HepG2 (cell line): ENCODE results near the gene CBX5. TPM values are rescaled to one million over a fixed set of nuclear protein-coding genes. Genes with fewer than 3 reads are reported as not detected.

Experiments
- EED ChIP-seq: sonication (generic); formaldehyde crosslinking; IDR thresholded peaks from 2 replicates; pipeline ENCODE4 v1.5.0; 2020; ENCODE audit warnings: mild to moderate bottlenecking, missing genetic modification reagents
- ETV5 ChIP-seq: IDR thresholded peaks from 2 replicates; pipeline ENCODE4 v1.6.1; 2018; ENCODE audit warnings: missing biosample characterization, missing genetic modification reagents, inconsistent platforms, borderline replicate concordance
- HNRNPLL ChIP-seq: fragments of 200-400 bp; formaldehyde crosslinking; IDR thresholded peaks from 2 replicates; pipeline ENCODE4 v1.6.1; 2017; ENCODE audit warnings: mild to moderate bottlenecking, low read depth, low read length; ENCODE audit not compliant: poor library complexity, severe bottlenecking
- PHF21A ChIP-seq: sonication (generic); formaldehyde crosslinking; IDR thresholded peaks from 2 replicates; pipeline ENCODE4 v1.5.0; 2020; ENCODE audit warnings: mild to moderate bottlenecking, missing genetic modification reagents
- TFDP1 ChIP-seq: IDR thresholded peaks from 2 replicates; pipeline ENCODE4 v1.6.1; 2016; ENCODE audit warnings: missing compliant biosample characterization, missing genetic modification reagents, borderline replicate concordance
- YY1 ChIP-seq: IDR thresholded peaks from 2 replicates; pipeline ENCODE4 v1.6.1; 2011; ENCODE audit warnings: low read length, low read depth, moderate library complexity, mild to moderate bottlenecking; ENCODE audit not compliant: insufficient read depth, insufficient replicate concordance
- ZMYM2 ChIP-seq: sonication (generic); formaldehyde crosslinking; IDR thresholded peaks from 2 replicates; pipeline ENCODE4 v1.8.0; 2022; ENCODE audit warnings: mild to moderate bottlenecking, missing genetic modification reagents
- ZNF264 ChIP-seq: sonication (generic); formaldehyde crosslinking; IDR thresholded peaks from 2 replicates; pipeline ENCODE4 v1.4.0; 2020; ENCODE audit warnings: missing genetic modification reagents
- ZNF512B ChIP-seq: sonication (generic); formaldehyde crosslinking; IDR thresholded peaks from 2 replicates; pipeline ENCODE4 v1.5.1; 2020; ENCODE audit warnings: missing genetic modification reagents, mild to moderate bottlenecking, borderline replicate concordance
- polyA plus RNA-seq, 8 experiments: library from polyadenylated mRNA; depleted of rRNA in 3 of 8; stranded (reverse) in 7 of 8; unstranded in 1 of 8; fragments of >200 nt; fragmentation: Illumina TruSeq in 4 of 8; extraction: Trizol in 4 of 8; gene quantifications; 2 replicates each; pipeline versions ENCODE4 v1.2.1 to v1.2.3, GENCODE V29; 2011 to 2016; ENCODE audit warnings: low read depth in 4 of 8, missing spikeins in 1 of 8, mixed read lengths in 1 of 8; ENCODE audit not compliant: insufficient read depth in 1 of 8
- total RNA-seq, 5 experiments: library from RNA; depleted of rRNA; stranded (reverse); fragments of >200 nt; fragmentation: Illumina TruSeq; extraction: Trizol; gene quantifications; 2 replicates each; pipeline ENCODE4 v1.2.3, GENCODE V29; 2016; ENCODE audit warnings: low read depth in 1 of 5
- TF ChIP-seq, protein P1 (sequence below): sonication (generic); formaldehyde crosslinking; IDR thresholded peaks from 2 replicates; pipeline ENCODE4 v1.5.0; 2020; ENCODE audit warnings: mild to moderate bottlenecking, missing genetic modification reagents, moderate library complexity
- TF ChIP-seq, protein P2 (sequence below): sonication (generic); formaldehyde crosslinking; IDR thresholded peaks from 2 replicates; pipeline ENCODE4 v1.5.1; 2020; ENCODE audit warnings: mild to moderate bottlenecking, missing genetic modification reagents, moderate library complexity

Gene CBX5
- total and polyA plus RNA-seq, 2 of the 13 experiments (the other 11 are each of a cell fraction or from before 2014, with no cell fraction given) = 16.0 to 22.2 TPM

- TF ChIP-seq, protein P1, sequence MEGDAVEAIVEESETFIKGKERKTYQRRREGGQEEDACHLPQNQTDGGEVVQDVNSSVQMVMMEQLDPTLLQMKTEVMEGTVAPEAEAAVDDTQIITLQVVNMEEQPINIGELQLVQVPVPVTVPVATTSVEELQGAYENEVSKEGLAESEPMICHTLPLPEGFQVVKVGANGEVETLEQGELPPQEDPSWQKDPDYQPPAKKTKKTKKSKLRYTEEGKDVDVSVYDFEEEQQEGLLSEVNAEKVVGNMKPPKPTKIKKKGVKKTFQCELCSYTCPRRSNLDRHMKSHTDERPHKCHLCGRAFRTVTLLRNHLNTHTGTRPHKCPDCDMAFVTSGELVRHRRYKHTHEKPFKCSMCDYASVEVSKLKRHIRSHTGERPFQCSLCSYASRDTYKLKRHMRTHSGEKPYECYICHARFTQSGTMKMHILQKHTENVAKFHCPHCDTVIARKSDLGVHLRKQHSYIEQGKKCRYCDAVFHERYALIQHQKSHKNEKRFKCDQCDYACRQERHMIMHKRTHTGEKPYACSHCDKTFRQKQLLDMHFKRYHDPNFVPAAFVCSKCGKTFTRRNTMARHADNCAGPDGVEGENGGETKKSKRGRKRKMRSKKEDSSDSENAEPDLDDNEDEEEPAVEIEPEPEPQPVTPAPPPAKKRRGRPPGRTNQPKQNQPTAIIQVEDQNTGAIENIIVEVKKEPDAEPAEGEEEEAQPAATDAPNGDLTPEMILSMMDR = peak; percentile 82
- TF ChIP-seq ZNF512B (CRISPR knock-in tag) (0 out of 2 replicates have a peak, but pooled peaks have one; percentile 41), PHF21A (CRISPR knock-in tag) (no peak), TFDP1 (peak; percentile 77), YY1 (peak; percentile 22), ETV5 (CRISPR knock-in tag) (peak; percentile 9; the same call in 1 of the 2 replicates), ZNF264 (CRISPR knock-in tag) (0 out of 2 replicates have a peak, but pooled peaks have one; percentile 36), ZMYM2 (CRISPR knock-in tag) (no peak), HNRNPLL (peak; percentile 38), EED (CRISPR knock-in tag) (0 out of 2 replicates have a peak, but pooled peaks have one; percentile 37)
- TF ChIP-seq, protein P2, sequence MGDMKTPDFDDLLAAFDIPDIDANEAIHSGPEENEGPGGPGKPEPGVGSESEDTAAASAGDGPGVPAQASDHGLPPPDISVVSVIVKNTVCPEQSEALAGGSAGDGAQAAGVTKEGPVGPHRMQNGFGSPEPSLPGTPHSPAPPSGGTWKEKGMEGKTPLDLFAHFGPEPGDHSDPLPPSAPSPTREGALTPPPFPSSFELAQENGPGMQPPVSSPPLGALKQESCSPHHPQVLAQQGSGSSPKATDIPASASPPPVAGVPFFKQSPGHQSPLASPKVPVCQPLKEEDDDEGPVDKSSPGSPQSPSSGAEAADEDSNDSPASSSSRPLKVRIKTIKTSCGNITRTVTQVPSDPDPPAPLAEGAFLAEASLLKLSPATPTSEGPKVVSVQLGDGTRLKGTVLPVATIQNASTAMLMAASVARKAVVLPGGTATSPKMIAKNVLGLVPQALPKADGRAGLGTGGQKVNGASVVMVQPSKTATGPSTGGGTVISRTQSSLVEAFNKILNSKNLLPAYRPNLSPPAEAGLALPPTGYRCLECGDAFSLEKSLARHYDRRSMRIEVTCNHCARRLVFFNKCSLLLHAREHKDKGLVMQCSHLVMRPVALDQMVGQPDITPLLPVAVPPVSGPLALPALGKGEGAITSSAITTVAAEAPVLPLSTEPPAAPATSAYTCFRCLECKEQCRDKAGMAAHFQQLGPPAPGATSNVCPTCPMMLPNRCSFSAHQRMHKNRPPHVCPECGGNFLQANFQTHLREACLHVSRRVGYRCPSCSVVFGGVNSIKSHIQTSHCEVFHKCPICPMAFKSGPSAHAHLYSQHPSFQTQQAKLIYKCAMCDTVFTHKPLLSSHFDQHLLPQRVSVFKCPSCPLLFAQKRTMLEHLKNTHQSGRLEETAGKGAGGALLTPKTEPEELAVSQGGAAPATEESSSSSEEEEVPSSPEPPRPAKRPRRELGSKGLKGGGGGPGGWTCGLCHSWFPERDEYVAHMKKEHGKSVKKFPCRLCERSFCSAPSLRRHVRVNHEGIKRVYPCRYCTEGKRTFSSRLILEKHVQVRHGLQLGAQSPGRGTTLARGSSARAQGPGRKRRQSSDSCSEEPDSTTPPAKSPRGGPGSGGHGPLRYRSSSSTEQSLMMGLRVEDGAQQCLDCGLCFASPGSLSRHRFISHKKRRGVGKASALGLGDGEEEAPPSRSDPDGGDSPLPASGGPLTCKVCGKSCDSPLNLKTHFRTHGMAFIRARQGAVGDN (CRISPR knock-in tag) = peak; percentile 33; the same call in 1 of the 2 replicates
Measured at GRCh38 chr12:54216797-54217661, 62.9 kb downstream of the CBX5 start (continued).
